Left lobe of liver (tissue), 2 donors: ENCODE results near the gene MGAT3. TPM values are rescaled to one million over a fixed set of nuclear protein-coding genes. Genes with fewer than 3 reads are reported as not detected.
"Not testable (repeated sequence)": the region's sequence is repeated elsewhere in the genome, so short reads cannot be mapped to it uniquely, and the experiment has no call there.

Experiments used
- ATAC-seq: fragments of 200-7000 bp; cut with Tn5 transposase; one replicate; pipeline ENCODE4 v1.9.1; 2020; ENCODE audit warnings: mild to moderate bottlenecking, moderate library complexity
- DNase-seq: peaks from one replicate; pipeline ENCODE4 v3.0.0-alpha.2; 2020; ENCODE audit warnings: low spot score
- total RNA-seq: library from RNA; stranded (reverse); gene quantifications from one replicate; pipeline ENCODE4 v1.2.1, GENCODE V29; 2021
- donor health status: DM: no; HTN: no; CAD: no; lungs with moderate emphysema.
- donor health status: DM: no; HTN: yes; CAD: no.

The MGAT3 gene
- total RNA-seq, 1 donor from 2014 or later, result 0.13 TPM

DNA sequence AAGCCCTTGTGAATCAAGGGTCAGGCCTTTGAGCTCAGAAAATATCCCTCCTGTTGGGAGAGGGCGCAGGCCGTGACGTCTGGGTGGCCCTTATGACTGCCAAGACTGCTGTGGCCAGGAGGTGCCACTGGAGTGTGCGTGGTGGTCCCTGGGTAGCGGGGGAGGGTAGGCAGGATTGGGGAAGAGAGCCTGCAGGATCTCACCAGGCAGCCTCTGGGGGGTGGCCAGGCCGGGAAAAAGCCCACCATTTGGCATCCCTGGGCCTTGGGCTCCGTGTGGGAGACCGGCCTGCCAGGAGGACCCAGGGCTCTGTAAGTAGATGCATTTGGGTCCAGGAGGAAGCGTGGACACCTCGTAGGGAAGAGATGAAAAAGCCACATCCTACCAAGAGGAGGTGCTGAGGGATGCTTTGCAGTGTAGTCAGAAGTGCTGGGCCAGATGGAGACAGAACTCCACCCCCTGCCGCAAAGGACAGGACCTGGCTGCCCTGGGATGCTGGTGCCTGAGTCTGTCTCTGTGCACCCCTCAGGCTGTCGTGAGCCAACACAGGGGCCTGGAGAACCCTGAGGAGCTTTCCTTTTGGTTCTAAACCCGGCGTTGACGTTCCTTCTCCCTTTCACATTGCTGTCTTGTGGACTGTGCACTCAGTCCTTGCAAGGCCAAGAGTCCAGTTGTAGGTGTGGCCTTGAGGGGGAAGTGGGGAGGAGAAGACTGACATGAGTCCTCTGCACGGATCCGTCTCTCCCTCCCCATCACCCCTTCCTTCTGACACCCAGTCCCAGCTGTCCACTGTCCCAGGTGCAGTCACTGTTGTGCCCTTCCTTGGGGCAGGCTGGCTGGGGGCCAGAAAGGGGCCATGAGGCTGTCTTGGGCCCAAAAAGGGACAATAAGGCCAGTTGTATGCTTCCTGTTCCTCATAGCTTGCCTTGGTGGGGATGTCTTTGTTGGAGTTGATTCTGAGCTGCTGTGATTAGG, 32.6 kb downstream of the MGAT3 start:
- DNase-seq (no peak), ATAC-seq (peak; percentile 25)

- ATAC-seq (peak; percentile 95), DNase-seq (peak; percentile 84)
Observed at GRCh38 chr22:39490135-39490798, 33.5 kb downstream of the MGAT3 start.

GRCh38 chr22:39490966-39491680, 34.3 kb downstream of the MGAT3 start:
- DNase-seq, result no peak
- no peak for ATAC-seq

GRCh38 chr22:39491696-39492095, 34.9 kb downstream of the MGAT3 start:
- DNase-seq (no peak), ATAC-seq (no peak)

- DNase-seq, result no peak
- ATAC-seq, result no peak
Observed at GRCh38 chr22:39492186-39492585, 35.4 kb downstream of the MGAT3 start.

DNA sequence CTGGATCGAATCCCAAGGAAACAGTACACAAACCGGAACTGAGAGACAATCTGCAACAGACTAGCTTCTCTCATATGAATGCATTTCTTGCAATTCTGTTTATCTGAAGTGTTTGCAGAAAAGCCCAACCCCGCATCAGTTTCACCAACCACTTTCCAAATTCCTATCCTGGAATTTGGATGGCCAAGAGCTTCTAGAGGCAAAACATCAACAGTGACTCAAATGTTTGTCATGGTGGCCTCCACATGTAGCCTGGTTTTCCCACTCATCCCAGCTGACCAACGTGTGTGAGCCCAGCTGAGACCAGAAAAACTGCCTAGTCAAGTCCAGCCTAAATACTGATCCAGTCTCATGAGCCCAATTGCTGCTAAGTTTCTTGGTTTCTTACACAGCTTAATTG, 36.9 kb downstream of the MGAT3 start:
- DNase-seq (no peak), ATAC-seq (no peak)

DNA sequence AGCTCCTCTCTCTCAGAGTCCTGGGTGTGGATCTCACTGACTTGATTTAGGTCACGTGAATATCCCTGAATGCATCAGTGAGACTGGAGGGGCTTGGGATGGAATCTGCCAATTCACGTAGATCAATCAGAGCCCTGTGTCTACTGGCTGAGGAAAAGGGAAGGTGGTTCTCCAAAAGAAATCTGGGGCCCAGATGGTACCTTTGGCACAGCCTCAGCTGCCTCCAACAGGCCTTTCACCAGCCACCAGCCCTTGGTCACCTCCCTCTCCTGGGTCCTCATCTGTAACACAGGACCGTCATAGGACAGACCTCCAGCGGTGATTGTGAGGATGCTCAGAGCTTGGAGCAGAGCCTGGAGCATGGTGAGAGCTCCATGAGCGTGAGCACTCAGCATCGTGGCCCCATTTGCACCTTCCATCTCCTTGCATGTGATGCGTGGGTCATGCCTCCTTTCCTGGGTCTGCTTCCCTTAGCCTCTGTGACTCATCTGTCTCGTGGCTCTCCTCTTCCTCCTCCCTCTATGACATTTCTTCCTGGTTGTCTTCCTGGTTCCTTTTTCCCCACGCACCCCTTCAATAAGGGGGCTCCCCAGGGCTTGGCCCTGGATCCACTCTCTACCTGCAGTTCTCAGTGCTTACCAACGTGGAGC, 37.8 kb downstream of the MGAT3 start:
- DNase-seq (no peak), ATAC-seq (no peak)

DNA sequence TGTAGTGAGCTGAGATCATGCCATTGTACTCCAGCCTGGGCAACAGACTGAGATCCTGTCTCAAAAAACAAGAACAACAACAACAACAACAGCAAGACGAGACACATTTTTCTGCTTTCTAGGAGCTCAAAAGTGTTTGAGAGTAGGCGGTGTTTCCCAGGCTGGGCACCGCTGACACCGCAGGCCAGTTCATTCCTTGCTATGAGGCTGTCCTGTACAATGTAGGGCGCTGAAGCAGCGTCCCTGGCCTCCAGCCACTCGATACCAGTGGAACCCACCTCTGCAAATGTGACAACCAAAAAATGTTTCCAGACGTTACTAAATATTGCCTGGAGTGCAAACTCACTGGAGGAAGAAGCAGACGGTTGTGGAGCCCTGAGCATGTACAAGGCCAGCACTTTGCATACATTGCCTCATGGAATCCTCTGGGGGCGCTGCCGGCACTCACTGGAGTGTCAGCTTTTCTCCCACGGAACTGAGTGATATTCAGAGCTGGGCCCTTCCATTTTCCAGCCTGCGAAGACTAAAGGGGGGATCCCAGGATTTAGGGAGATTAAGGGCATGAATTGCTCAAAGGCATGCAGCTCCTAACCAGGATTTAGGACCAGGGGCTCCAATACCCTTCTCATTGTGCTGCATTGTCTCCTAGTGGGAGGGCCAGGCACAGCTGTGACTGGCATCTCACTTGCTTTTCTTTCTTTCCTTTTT, 39.5 kb downstream of the MGAT3 start:
- ATAC-seq, result peak; percentile 84
- DNase-seq, result peak; percentile 66

DNA sequence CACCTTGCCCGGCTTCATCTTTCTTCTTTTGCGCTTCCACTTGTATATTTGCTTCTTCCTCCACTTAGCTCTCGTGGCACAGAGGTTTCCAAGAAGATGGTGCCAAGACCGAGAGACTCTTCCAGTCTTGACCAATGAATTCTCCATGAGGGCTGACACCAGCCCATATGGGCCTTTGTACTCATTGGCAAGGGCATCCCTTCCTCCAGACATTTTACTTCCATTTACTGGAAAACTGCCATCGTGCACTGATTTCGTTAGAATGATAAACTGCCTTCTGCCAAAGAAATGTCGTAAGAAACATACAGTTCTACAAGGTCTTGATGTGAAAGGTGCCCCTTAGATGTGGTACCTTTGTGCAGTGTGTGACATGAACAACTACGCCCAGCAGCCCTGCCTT, 40.6 kb downstream of the MGAT3 start:
- no peak for ATAC-seq
- DNase-seq, result no peak

DNA sequence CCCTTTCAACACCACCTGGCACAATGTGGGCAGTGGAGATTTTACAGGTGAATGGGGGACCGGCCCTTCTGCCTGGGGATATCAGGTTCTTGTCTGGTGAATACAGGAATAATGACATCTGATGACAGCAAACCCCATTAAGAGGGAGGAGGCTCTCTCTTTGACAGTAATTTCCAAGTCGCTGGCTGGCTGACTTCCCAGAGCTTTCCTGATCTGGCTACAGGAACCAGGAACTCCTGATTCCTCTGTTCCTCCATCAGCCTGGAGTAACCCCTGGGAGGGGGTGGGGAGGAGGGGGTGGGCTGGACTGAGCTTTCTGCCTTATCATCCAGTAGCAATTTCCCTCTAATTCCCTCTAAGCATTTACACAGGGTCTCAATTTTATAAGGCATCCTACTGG, 41.6 kb downstream of the MGAT3 start:
- no peak for DNase-seq
- ATAC-seq, result no peak

DNA sequence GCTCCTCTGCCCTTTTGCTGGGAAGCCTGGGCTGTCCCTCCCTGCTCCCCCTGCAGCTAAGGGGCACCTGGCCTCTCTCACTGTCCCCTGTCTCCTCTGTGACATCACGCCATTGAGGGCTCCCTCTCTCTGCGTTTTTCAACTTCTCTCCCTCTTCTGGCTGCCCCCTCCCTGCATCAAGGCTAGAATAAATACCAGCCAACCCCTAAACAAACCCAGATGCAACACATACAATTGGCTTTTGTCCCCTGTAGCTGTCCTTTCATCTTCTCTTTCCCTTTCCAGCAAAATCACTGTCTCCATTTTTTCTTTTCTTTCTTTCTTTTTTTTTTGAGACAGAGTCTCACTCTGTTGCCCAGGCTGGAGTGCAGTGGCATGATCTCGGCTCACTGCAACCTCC, 42.0 kb downstream of the MGAT3 start:
- no peak for ATAC-seq
- no peak for DNase-seq

DNA sequence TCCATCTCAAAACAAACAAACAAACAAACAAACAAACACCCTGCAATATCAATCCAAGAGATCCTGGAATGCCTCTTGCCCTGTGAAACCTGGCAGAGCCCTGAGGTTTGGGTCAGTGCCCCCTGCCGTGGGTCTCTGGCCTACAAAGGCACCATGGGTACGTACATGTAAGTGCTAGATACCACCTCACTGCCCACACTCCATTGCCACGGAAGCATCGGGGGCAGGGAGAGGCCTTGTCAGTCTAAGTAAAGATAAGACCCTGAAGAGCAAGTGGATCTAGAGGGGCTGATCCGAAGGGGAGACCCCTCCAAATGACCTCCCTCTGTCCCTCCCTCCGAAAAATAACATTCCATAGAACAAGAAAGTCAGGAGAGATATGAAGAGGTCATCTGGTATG, 43.3 kb downstream of the MGAT3 start:
- ATAC-seq (no peak), DNase-seq (no peak)

- no peak for DNase-seq
- no peak for ATAC-seq
Observed at GRCh38 chr22:39501644-39502108, 44.9 kb downstream of the MGAT3 start.

DNA sequence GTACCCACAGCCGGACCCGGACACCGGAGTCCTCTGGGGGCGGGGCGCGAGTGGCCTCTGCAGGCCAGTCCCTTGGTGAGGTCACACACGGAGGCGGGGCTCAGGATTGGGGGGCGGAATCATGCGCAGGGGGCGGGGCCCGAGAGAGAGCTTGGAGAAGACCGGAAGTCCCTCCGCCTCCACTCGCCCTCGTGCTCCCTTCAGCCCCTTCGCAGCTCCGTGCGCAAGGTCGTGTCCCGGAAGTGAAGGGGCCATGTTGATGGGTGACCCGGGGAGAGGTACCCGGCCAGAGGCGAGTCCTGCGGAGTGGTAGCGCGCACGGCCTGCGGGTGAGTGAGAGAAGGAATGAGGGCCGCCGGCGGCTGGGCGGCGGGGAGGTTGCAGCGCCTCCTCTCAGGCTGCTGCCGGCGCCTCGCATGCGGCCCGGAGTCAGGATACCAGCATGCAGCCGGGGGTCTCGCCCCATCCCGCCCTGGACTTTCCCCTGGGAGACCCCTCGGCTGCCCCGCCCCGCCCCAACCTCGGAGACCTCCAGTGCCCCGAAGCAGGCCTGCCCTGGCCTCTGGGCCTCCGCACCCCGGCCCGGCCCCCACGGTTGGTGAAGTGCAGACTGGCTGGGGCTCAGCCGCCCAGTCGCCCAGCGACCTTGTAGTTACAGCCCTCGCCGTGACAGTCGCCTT, 45.4 kb downstream of the MGAT3 start, which contains the start of gene MIEF1:
Gene MIEF1, plus strand, starts transcription at position 182 of the 680 bp plus-strand sequence. CDS start 9,005 bp downstream, outside the sequence.
- DNase-seq (peak; percentile 98), ATAC-seq (peak; percentile 93)

- DNase-seq (no peak), ATAC-seq (peak; percentile 55)
Observed at GRCh38 chr22:39502789-39503409, 46.1 kb downstream of the MGAT3 start.

DNA sequence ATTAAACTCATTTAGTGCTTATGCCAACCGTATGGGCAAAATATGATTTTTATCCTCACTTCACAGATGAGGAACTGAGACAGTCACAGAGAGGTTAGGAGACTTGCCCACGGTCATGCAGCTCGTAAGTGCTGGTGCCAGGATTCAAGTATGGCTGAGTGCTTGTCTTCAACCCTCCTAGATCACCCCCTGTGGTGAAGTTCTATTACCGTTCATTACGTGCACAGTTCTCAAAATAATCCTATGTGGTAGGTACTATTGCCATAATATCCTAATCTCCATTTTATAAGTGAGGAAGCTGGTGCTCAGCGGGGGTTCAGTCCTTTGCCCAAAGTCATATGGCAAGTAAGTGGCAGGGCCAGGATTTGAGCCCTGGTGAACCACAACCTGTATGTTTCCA, 46.8 kb downstream of the MGAT3 start:
- DNase-seq, result no peak

GRCh38 chr22:39504071-39504470, 47.3 kb downstream of the MGAT3 start:
- DNase-seq (no peak), ATAC-seq (no peak)

More for the DNA sequence above, 46.8 kb downstream of the MGAT3 start:
- no peak for ATAC-seq

GRCh38 chr22:39507021-39507420, 50.2 kb downstream of the MGAT3 start:
- ATAC-seq, DNase-seq: not testable (repeated sequence)

DNA sequence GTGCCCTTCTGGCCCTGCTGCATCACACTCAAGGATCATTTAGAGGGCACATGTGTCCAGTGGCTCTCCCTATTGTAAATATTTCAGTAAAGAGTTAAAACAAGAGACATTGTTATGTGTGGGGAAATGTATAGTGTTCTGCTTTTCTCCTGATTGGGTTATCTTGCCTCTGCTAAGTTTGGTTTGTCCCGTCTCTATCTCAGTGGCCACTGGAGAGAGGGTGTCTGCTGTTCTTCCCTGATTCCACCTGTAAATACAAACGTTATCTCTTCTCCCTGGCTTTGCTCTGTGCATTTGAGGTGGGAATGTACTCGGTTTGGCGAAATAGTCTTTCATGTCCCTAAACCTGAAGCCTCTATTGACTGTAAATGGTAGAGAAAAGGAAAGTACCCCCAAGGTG, 51.6 kb downstream of the MGAT3 start:
- DNase-seq (no peak), ATAC-seq (no peak)
